ENCODE measurements around the gene FBN2.

DNA sequence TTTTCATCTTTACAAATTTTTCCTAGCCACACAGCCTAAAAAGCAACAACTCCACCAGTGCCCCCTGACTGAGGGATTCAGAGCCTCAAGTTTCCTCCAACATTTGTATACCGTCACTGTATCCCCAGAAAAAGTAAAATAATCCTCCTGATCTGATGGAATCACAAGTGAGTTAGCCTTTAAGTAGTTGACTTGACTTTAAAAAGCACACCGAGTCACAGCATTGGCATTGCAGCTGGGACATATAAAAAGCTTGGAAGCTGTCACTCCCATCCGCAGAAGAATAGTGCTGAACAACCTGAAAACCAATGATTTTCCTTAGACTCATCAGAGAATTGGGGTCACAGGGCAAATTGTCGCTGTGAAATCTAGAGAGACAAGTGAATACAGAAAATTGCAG is 41.6 kb upstream of the FBN2 start:
- TF ChIP-seq EZH2 (IDR thresholded peaks at IDR 0.05; ENCODE audit: borderline replicate concordance, low read depth, low read length, severe bottlenecking) (no peak), CTCF (IDR thresholded peaks at IDR 0.05; ENCODE audit: borderline replicate concordance, extremely low read depth, low read length, poor library complexity, severe bottlenecking) (no peak)

Measured in DND-41 (cell line).